Measurements from ENCODE around the gene GSK3A.

GSK3A gene

DNA sequence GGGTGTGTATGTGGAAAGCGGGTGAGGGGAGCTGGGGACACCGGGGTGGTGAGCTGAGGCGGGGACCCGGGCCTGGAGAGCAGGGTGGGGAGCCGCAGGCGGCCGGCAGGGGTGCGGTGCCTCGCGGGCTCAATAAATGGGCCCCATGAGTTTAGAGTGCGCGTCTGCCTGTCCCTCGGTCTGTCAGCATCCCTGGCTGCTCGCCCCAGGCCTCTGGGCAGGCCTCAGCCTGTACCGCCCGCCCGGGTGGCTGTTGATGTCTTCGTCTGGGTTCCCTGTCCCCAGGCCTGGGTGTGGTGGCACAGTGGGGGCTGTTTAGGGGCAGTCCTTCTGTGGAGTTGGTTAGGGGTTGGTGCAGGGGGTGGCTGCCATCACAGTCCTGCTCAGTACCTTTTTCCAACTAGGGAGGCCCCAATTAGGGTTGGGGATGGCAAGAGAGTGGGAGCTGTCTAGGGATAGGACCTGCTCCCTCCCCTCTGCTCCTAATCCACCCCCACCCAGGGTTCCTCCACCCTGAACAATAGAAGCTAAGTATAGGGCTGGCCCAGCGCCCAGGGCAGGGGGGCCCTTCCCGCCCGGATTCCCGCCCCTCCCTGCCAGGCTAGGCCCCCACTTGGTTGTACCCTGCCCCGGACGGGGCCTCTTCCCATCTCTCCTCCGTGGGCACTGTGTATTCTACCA is 38.9 kb upstream of the GSK3A start:
- no peak for DNase-seq (ENCODE audit: low read depth in 2 of 2, low spot score in 1 of 2)

DNA sequence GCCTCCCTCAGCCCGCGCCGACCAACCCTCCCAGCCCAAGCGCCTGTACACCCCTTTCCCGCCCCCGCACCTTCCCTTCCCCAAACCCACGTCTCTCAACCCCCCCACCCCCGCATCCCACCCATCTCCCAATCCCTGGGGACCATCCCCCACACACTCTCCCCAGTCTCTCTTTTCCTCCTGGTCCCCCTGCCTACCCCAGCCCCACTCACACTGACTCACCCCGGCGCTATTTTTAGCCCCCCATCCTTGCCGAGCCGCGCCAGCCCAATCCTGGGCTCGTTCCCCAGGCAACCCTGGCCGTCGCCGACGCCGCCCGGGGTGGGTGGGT is 38.4 kb upstream of the GSK3A start:
- DNase-seq (ENCODE audit: low read depth in 2 of 2, low spot score in 1 of 2): no peak

DNA sequence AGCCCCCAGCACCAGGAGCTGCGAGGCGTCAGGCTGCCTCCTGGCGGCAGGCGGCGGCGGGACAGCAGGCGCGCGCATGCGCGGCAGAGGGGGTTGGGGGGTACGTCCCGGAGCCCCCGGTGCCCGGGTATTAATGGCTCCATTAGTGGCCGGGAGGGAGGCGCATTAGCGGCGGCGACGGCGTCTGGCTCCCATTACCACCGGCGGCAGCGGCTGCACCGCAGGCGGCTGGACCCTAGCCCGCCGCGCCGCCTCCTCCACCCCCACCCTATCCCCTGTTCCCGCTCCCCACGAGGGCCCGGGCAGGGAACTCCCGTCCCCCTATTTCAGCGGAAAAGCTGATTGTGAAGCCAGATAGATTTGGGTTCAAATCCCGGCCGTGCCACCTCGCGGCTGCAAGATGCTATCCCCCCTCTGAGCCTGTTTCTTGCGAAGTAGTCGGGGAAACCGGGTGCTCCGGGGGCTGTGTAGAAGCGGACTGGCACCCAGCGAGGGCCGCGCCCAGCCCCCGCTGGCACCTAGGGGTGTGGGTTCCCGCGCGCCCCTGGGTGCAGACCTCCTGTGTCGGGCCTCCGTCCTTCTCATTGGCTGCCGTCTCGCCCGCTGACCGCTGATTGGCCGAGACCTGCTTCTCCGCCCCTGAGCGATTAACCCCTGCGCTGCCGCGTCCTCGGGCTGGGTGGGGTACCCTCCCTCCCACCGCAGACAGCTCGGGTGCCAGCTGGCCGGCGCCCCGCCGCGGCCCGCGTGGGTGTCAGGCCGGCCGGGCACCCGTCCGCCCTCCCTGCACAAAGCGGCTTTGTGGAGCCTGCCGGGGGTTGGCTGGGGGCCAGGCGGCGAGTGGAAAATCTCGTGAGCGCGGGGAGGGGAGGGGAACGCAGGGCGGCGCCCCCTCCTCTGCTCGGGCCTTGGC is 37.8 kb upstream of the GSK3A start:
- peak; percentile 58 to 69 for DNase-seq (ENCODE audit: low read depth in 2 of 2, low spot score in 1 of 2)

GRCh38 chr19:42279155-42279901 is 36.9 kb upstream of the GSK3A start:
- no peak for DNase-seq (ENCODE audit: low read depth in 2 of 2, low spot score in 1 of 2)

DNA sequence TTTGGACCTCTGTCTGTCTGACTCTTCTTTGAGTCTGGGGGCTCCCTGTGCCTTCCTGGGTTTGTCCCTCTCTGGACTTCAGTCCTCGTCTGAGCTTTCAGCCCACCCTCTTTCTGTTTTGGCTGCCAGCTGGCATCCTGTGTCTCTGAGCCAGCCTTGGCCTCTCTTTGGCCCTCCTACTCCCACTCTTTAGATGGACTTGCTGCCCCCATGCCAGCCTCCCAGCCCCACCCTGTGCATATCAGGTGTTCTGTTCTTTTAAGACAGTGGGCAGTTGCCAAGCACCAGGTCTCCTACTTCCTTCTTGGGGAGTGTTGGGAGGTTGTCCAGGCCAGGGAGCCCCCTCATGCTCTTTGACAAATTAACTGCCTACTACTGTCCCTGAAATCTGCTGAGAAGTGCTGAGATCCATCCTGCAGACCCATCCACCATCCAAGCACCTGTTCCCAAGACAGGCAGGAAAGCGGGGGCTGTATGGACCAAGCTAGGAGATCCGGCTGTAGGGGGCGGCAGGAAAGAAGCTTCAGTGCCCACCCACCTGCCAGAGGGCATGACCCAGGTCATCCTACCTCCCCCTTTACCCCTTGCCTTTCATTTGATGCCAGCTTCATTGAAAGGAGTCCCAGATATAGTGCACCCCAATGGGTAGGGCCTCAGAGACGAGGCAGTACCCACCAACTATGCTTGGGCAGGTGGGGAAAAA is 36.2 kb upstream of the GSK3A start:
- no peak for DNase-seq (ENCODE audit: low read depth in 2 of 2, low spot score in 1 of 2)

- no peak for DNase-seq (ENCODE audit: low read depth in 2 of 2, low spot score in 1 of 2)
Measured at GRCh38 chr19:42277821-42278451, 35.5 kb upstream of the GSK3A start.

GRCh38 chr19:42276821-42277220 is 34.4 kb upstream of the GSK3A start:
- DNase-seq (ENCODE audit: low read depth in 2 of 2, low spot score in 1 of 2): no peak

DNA sequence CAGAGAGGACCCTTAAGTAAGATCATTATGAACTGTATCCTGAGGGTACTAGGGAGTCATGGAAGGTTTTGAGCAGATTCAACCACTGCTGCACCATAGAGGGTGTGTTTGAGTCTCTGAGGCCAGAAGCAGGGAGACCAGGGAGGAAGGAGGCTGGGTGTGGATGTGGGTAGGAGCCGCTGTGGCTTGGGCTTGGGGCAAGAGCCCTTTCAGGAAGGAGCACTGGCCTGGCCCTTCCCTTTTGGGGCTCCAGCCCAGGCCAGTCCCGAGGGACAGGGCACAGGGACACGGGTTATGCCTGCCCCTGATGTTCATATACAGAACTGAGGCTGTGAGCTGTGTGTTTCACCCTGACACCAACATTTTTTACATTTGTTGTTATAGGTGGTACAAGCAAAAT is 33.9 kb upstream of the GSK3A start:
- no peak for DNase-seq (ENCODE audit: low read depth in 2 of 2, low spot score in 1 of 2)

DNA sequence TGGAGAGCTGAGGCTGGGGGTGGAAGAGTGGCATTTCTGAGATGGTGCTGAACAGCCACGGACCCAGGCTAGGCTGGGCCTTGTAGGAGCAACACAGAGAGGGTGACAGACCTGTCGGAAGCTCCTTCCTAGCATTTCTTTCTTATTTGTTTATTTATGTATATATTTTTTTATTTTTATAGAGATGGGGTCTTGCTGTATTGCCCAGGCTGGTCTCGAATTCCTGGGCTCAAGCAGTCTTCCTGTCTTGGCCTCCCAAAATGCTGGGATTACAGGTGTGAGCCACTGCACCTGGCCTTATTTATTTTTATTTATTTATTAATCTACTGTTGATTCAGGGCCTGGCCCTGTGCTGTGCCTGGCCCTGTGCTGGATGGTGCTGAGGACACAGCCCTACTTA is 33.1 kb upstream of the GSK3A start:
- no peak for DNase-seq (ENCODE audit: low read depth in 2 of 2, low spot score in 1 of 2)

- DNase-seq (ENCODE audit: low read depth in 2 of 2, low spot score in 1 of 2): no peak
Measured at GRCh38 chr19:42275103-42275502, 32.7 kb upstream of the GSK3A start.

DNA sequence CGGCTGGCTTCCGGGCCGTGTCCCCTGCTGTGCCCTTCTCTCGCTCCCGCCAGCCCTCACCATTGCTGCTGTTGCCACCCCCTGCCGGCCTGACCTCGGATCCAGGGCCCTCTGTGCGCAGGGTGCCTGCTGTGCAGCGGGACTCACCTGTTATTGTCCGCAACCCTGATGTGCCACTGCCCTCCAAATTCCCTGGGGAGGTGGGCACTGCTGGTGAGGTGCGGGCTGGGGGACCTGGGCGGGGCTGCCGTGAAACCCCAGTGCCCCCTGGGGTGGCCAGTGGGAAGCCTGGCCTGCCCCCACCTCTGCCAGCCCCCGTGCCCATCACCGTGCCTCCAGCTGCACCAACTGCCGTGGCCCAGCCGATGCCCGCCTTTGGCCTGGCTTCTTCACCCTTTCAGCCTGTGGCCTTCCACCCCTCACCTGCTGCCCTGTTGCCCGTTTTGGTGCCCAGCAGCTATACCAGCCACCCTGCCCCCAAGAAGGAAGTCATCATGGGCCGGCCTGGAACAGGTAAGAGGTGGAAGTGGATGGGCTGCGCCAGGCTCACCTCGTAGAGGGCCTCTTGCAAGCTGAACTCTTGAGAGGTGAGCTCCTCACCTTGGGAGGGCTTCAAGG is 31.8 kb upstream of the GSK3A start:
- DNase-seq (ENCODE audit: low read depth in 2 of 2, low spot score in 1 of 2): no peak

DNA sequence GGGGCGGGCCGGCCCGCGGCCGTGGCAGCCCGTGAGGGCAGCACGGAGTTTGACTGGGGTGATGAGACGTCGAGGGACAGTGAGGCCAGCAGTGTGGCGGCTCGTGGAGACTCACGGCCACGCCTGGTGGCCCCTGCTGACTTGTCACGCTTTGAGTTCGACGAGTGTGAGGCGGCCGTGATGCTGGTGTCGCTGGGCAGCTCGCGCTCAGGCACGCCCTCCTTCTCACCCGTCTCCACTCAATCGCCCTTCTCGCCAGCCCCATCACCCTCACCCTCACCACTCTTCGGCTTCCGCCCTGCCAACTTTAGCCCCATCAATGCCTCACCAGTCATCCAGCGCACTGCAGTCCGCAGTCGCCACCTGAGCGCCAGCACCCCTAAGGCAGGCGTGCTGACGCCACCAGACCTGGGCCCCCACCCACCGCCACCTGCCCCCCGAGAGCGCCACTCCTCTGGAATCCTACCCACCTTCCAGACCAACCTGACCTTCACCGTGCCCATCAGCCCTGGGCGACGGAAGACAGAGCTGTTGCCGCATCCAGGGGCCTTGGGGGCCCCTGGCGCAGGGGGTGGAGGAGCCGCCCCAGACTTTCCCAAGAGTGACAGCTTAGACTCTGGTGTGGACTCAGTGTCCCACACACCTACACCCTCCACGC is 31.1 kb upstream of the GSK3A start:
- no peak for DNase-seq (ENCODE audit: low read depth in 2 of 2, low spot score in 1 of 2)

- DNase-seq (ENCODE audit: low read depth in 2 of 2, low spot score in 1 of 2): no peak
Measured at GRCh38 chr19:42272989-42273406, 30.6 kb upstream of the GSK3A start.

- no peak for DNase-seq (ENCODE audit: low read depth in 2 of 2, low spot score in 1 of 2)
Measured at GRCh38 chr19:42272535-42272897, 30.1 kb upstream of the GSK3A start.

- no peak for DNase-seq (ENCODE audit: low read depth in 2 of 2, low spot score in 1 of 2)
Measured at GRCh38 chr19:42271861-42272534, 29.6 kb upstream of the GSK3A start.

- DNase-seq (ENCODE audit: low read depth in 2 of 2, low spot score in 1 of 2): no peak
Measured at GRCh38 chr19:42271045-42271419, 28.6 kb upstream of the GSK3A start.

- no peak for DNase-seq (ENCODE audit: low read depth in 2 of 2, low spot score in 1 of 2)
Measured at GRCh38 chr19:42270346-42271044, 28.1 kb upstream of the GSK3A start.

GRCh38 chr19:42269478-42270345 is 27.3 kb upstream of the GSK3A start:
- DNase-seq (ENCODE audit: low read depth in 2 of 2, low spot score in 1 of 2): no peak

Measured in stimulated activated CD8-positive, alpha-beta memory T cell treated with anti-CD3 and anti-CD28 coated beads, Interleukin-4, amount 100 ng/mL, for 1 hour (primary cell).